Fibroblast of skin of left biceps (primary cell): ENCODE data around the gene DIPK1A.
A peak's percentile ranks its signal among the peaks of the same experiment; 100 is the strongest.
"Not testable (repeated sequence)": the region's sequence is repeated elsewhere in the genome, so short reads cannot be mapped to it uniquely, and the experiment has no call there.

Experiments used
- DNase-seq, 2 experiments: peaks; one replicate each; pipeline ENCODE4 v3.0.0-alpha.2; 2013; ENCODE audit warnings: low read depth in 2 of 2

DIPK1A gene

GRCh38 chr1:92980732-92981647 is 19.7 kb upstream of the DIPK1A start:
- no peak for DNase-seq

- no peak for DNase-seq
Observed at GRCh38 chr1:92975551-92976232, 14.4 kb upstream of the DIPK1A start.

- not testable (repeated sequence) for DNase-seq
Observed at GRCh38 chr1:92974112-92974511, 12.8 kb upstream of the DIPK1A start.

GRCh38 chr1:92973203-92973897 is 12.1 kb upstream of the DIPK1A start:
- no peak for DNase-seq

GRCh38 chr1:92972409-92973129 is 11.3 kb upstream of the DIPK1A start:
- DNase-seq: no peak

- DNase-seq: not testable (repeated sequence)
Observed at GRCh38 chr1:92971932-92972331, 10.7 kb upstream of the DIPK1A start.

GRCh38 chr1:92970990-92971689 is 9.9 kb upstream of the DIPK1A start:
- no peak for DNase-seq

- no peak for DNase-seq
Observed at GRCh38 chr1:92969517-92969916, 8.3 kb upstream of the DIPK1A start.

- DNase-seq: no peak
Observed at GRCh38 chr1:92968138-92969032, 7.1 kb upstream of the DIPK1A start.

- no peak for DNase-seq
Observed at GRCh38 chr1:92964998-92965397, 3.7 kb upstream of the DIPK1A start.

GRCh38 chr1:92964316-92964715 is 3.1 kb upstream of the DIPK1A start:
- no peak for DNase-seq

GRCh38 chr1:92961896-92962752 is 862 bp upstream of the DIPK1A start:
- peak in 1 of 2 experiments; percentile 56 for DNase-seq

GRCh38 chr1:92960395-92961130 is 699 bp downstream of the DIPK1A start:
- peak in 1 of 2 experiments; percentile 50 for DNase-seq

GRCh38 chr1:92958203-92958970 is 2.9 kb downstream of the DIPK1A start:
- DNase-seq: no peak

- DNase-seq: no peak
Observed at GRCh38 chr1:92957030-92957734, 4.1 kb downstream of the DIPK1A start.

- DNase-seq: no peak
Observed at GRCh38 chr1:92956254-92957029, 4.8 kb downstream of the DIPK1A start.
